ENCODE data around the gene USP21. TPM values are rescaled to one million over a fixed set of nuclear protein-coding genes. Genes with fewer than 3 reads are reported as not detected.

Gene USP21
- total and polyA plus RNA-seq, 4 experiments from 2014 or later, result 15.5 to 63.6 (median 46.3) TPM

DNA sequence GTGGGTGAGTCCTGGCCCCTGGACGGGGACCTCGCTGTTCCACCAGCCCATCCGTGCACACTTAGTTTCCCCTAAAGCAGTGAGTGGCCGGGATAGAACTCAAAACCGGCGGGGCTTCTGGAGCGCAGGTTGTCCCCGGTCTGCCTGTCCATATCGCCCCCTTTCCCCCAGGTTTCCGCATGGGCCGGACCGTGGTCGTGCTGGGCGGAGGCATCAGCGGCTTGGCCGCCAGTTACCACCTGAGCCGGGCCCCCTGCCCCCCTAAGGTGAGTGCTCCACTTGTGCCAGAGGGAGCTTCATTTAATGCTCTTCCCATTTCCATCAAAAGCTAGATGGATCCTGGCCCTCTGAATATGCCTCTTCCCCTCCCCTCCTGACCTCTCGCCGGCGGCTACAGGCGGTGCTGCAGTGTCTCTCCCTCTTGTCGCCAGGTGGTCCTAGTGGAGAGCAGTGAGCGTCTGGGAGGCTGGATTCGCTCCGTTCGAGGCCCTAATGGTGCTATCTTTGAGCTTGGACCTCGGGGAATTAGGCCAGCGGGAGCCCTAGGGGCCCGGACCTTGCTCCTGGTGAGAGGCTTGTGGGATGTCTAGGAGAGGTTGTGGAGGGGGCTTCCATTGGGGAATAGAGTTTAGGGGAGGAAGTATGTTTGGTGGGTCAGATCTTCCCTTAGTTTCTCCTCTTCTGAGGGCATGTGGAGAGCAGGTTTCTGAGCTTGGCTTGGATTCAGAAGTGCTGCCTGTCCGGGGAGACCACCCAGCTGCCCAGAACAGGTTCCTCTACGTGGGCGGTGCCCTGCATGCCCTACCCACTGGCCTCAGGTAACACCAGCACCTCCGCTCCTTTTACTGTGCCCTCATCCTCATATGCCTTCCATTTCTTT lies 7.6 kb downstream of the USP21 start:
- H3K4me3 Mint-ChIP-seq, result peak overlapping the region; percentile 89 to 96 (median 94)
- peak overlapping the region; percentile 96 to 100 (median 100) for H3K27ac Mint-ChIP-seq
- no peaks in the 10 kb centered on the region for H3K9me3 ChIP-seq (ENCODE audit: control insufficient read depth in 1 of 2, low read length in 2 of 2)
- H3K4me1 ChIP-seq (ENCODE audit: insufficient read depth, low read length), result peaks cover 29% of the 10 kb centered on the region
- intact Hi-C loops (cut with micrococcal nuclease), result loop anchor here (1.0 to 5.0 kb wide), 6 partner anchors 10 to 120 kb away; partner anchors contain the start of genes B4GALT3, DEDD, NDUFS2 and USF1
- CTCF ChIA-PET (ENCODE audit: partially characterized antibody), result interaction anchor here (1.0 to 8.2 kb wide), 21 partner anchors 9 to 216 kb away, joined by 3 to 115 read pairs (median 9); partner anchors contain the start of genes B4GALT3, CFAP126, DEDD and NDUFS2
- DNase-seq, result no peak
- peaks cover 0 to 2% (median 0%) of the 10 kb centered on the region in 8 donors for H3K9me3 Mint-ChIP-seq
- no peaks in the 10 kb centered on the region for H3K27me3 ChIP-seq (ENCODE audit: insufficient read depth, low read length)
- POLR2A ChIA-PET (ENCODE audit: partially characterized antibody), result interaction anchor here (0.8 to 7.3 kb wide), 28 partner anchors 9 to 223 kb away, joined by 3 to 132 read pairs (median 6); partner anchors contain the start of genes B4GALT3, DEDD, KLHDC9 and NDUFS2
- H3K4me3 ChIP-seq (ENCODE audit: low read length in 2 of 2), result peak overlapping the region; percentile 50 to 77
- H3K4me1 Mint-ChIP-seq, result peaks cover 17 to 72% (median 39%) of the 10 kb centered on the region in 4 donors
- H3K36me3 ChIP-seq (ENCODE audit: insufficient read depth, low read length), result peaks cover 42% of the 10 kb centered on the region
- H3K36me3 Mint-ChIP-seq, result peaks cover 25 to 48% of the 10 kb centered on the region in 2 donors
- peak overlapping the region; percentile 83 for H3K27ac ChIP-seq (ENCODE audit: low read depth, low read length)
- H3K27me3 Mint-ChIP-seq, result no peaks in the 10 kb centered on the region

DNA sequence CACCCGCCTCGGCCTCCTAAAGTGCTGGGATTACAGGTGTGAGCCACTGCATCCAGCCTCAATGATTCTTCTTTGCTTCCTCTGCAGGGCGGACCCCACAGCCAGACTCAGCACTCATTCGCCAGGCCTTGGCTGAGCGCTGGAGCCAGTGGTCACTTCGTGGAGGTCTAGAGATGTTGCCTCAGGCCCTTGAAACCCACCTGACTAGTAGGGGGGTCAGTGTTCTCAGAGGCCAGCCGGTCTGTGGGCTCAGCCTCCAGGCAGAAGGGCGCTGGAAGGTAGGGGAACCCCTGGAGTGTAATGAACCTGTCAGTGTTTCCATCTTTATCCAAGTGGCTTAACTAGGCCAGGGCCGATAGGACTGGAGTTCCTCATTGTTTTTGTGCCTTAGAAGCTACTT lies 9.6 kb downstream of the USP21 start:
- H3K36me3 ChIP-seq (ENCODE audit: insufficient read depth, low read length), result peaks cover 46% of the 10 kb centered on the region
- H3K9me3 ChIP-seq (ENCODE audit: control insufficient read depth in 1 of 2, low read length in 2 of 2), result no peaks in the 10 kb centered on the region
- H3K4me3 ChIP-seq (ENCODE audit: low read length in 2 of 2), result no peak overlapping the region
- intact Hi-C loops (cut with micrococcal nuclease), result loop anchor here (5.0 kb wide), 1 partner anchor 122 kb away; the partner anchor contains the start of gene USF1
- ChIA-PET POLR2A (ENCODE audit: partially characterized antibody) (interaction anchor here (0.7 to 7.3 kb wide), 6 partner anchors 12 to 144 kb away, joined by 3 to 132 read pairs (median 4); partner anchors contain the start of gene NDUFS2), CTCF (ENCODE audit: partially characterized antibody) (interaction anchor here (0.6 to 8.2 kb wide), 8 partner anchors 7 to 179 kb away, joined by 4 to 115 read pairs (median 46); partner anchors contain the start of genes B4GALT3, NDUFS2 and TOMM40L)
- H3K27me3 ChIP-seq (ENCODE audit: insufficient read depth, low read length), result no peaks in the 10 kb centered on the region
- DNase-seq, result no peak
- H3K9me3 Mint-ChIP-seq, result no peaks in the 10 kb centered on the region
- H3K4me1 ChIP-seq (ENCODE audit: insufficient read depth, low read length), result peaks cover 26% of the 10 kb centered on the region
- H3K27ac ChIP-seq (ENCODE audit: low read depth, low read length), result no peak overlapping the region
- no peaks in the 10 kb centered on the region for H3K27me3 Mint-ChIP-seq
- H3K36me3 Mint-ChIP-seq, result peaks cover 32 to 54% of the 10 kb centered on the region in 2 donors
- peaks cover 14 to 74% (median 40%) of the 10 kb centered on the region in 4 donors for H3K4me1 Mint-ChIP-seq
- peak overlapping the region in 3 of 7 donors; percentile 6 to 70 (median 52) for H3K27ac Mint-ChIP-seq
- peak overlapping the region in 1 of 8 donors; percentile 44 for H3K4me3 Mint-ChIP-seq

DNA sequence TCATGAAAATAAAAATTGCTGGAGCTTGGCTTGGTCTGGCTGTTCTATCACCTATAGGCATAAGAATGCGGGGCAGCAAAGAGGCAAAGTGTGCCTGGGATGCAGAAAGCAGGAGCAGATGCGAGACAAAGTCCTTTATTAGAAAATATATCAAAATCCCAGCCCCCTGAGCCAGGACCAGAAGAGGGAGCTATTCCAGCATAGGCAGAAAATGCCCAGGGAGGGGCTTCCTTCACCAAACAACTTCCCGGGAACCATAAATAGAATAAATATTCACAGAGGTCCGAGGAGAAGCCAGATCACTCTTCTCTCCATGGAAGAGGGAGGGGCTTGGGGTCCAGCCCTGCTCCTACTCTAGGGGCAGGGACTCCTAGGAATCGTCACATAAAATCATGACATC lies 11.9 kb downstream of the USP21 start:
- Histone ChIP-seq H3K4me3 (ENCODE audit: low read length in 2 of 2) (no peak overlapping the region), H3K36me3 (ENCODE audit: insufficient read depth, low read length) (peaks cover 59% of the 10 kb centered on the region), H3K4me1 (ENCODE audit: insufficient read depth, low read length) (peaks cover 30% of the 10 kb centered on the region), H3K27ac (ENCODE audit: low read depth, low read length) (no peak overlapping the region), H3K27me3 (ENCODE audit: insufficient read depth, low read length) (no peaks in the 10 kb centered on the region), H3K9me3 (ENCODE audit: control insufficient read depth in 1 of 2, low read length in 2 of 2) (no peaks in the 10 kb centered on the region)
- no peak for DNase-seq
- H3K4me1 Mint-ChIP-seq, result peaks cover 27 to 77% (median 46%) of the 10 kb centered on the region in 4 donors
- H3K36me3 Mint-ChIP-seq, result peaks cover 48 to 67% of the 10 kb centered on the region in 2 donors
- H3K27ac Mint-ChIP-seq, result peak overlapping the region in 3 of 7 donors; percentile 17 to 63 (median 59)
- ChIA-PET POLR2A (ENCODE audit: partially characterized antibody) (interaction anchor here (0.7 to 7.3 kb wide), 7 partner anchors 9 to 101 kb away, joined by 3 to 132 read pairs (median 4); partner anchors contain the start of genes ARHGAP30, DEDD, NDUFS2 and USP21), CTCF (ENCODE audit: partially characterized antibody) (interaction anchor here (1.0 to 8.2 kb wide), 3 partner anchors 10 to 54 kb away, joined by 3 to 98 read pairs (median 10); partner anchors contain the start of gene TOMM40L)
- no peak overlapping the region for H3K4me3 Mint-ChIP-seq
- intact Hi-C loops (cut with micrococcal nuclease), result no loop called here
- H3K9me3 Mint-ChIP-seq, result no peaks in the 10 kb centered on the region
- no peaks in the 10 kb centered on the region for H3K27me3 Mint-ChIP-seq

DNA sequence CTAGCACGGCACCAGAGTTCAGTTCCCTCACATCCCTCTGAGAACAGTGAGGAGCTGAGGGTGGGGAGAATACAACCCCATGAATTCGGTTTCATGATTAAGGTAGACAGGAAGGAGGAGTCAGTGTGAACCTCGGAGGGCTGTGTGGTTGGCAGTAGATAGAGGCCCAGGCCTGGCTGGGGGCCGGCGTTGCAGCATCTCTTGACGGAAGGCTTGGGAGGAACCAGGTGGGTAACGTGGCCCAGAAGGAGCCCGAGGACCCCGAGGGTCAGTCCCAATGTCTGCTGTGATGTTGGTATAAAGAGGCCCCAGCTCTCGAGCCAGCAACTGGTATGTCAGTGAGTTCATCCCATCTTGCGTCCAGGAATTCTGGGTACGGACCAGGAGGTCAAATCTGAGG lies 12.4 kb downstream of the USP21 start:
- no peak for DNase-seq
- Histone ChIP-seq H3K4me3 (ENCODE audit: low read length in 2 of 2) (no peak overlapping the region), H3K27me3 (ENCODE audit: insufficient read depth, low read length) (no peaks in the 10 kb centered on the region), H3K36me3 (ENCODE audit: insufficient read depth, low read length) (peaks cover 59% of the 10 kb centered on the region), H3K9me3 (ENCODE audit: control insufficient read depth in 1 of 2, low read length in 2 of 2) (no peaks in the 10 kb centered on the region), H3K4me1 (ENCODE audit: insufficient read depth, low read length) (peaks cover 33% of the 10 kb centered on the region), H3K27ac (ENCODE audit: low read depth, low read length) (no peak overlapping the region)
- Mint-ChIP-seq H3K9me3 (no peaks in the 10 kb centered on the region), H3K36me3 (peaks cover 48 to 70% of the 10 kb centered on the region in 2 donors), H3K4me1 (peaks cover 30 to 77% (median 49%) of the 10 kb centered on the region in 4 donors), H3K27ac (peak overlapping the region in 1 of 7 donors; percentile 63), H3K4me3 (no peak overlapping the region), H3K27me3 (no peaks in the 10 kb centered on the region)
- ChIA-PET CTCF (ENCODE audit: partially characterized antibody) (interaction anchor here (1.0 to 8.2 kb wide), 3 partner anchors 9 to 44 kb away, joined by 3 to 98 read pairs (median 3); no protein-coding TSS in a partner anchor), POLR2A (ENCODE audit: partially characterized antibody) (interaction anchor here (1.0 to 7.3 kb wide), 5 partner anchors 9 to 102 kb away, joined by 3 to 132 read pairs (median 4); partner anchors contain the start of genes ARHGAP30 and USP21)
- intact Hi-C loops (cut with micrococcal nuclease), result no loop called here

DNA sequence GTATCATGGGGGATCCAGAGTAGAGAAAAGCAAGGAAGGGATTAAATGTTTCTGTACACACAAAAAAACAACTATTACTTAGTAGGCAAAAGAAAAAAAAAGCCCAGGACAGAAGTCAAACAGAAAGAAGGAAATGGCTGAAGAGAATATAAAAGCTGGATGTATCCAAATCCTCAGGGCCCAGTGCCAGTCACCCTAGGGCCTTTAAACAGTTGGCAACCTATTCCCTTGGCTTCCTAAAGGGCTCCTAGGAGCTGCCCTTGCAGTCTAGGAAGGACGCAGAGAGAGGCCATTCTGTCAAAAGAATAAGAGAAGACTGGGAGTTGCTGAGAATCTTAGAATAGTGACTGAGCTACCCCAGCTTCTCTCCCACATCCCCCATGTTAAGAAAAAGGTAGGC lies 13.0 kb downstream of the USP21 start:
- Histone ChIP-seq H3K4me3 (ENCODE audit: low read length in 2 of 2) (no peak overlapping the region), H3K27me3 (ENCODE audit: insufficient read depth, low read length) (no peaks in the 10 kb centered on the region), H3K4me1 (ENCODE audit: insufficient read depth, low read length) (peaks cover 29% of the 10 kb centered on the region), H3K27ac (ENCODE audit: low read depth, low read length) (no peak overlapping the region), H3K9me3 (ENCODE audit: control insufficient read depth in 1 of 2, low read length in 2 of 2) (no peaks in the 10 kb centered on the region), H3K36me3 (ENCODE audit: insufficient read depth, low read length) (peaks cover 59% of the 10 kb centered on the region)
- peaks cover 48 to 76% of the 10 kb centered on the region in 2 donors for H3K36me3 Mint-ChIP-seq
- no peaks in the 10 kb centered on the region for H3K27me3 Mint-ChIP-seq
- CTCF ChIA-PET (ENCODE audit: partially characterized antibody), result interaction anchor here (1.3 kb wide), 1 partner anchor 10 kb away, joined by 3 read pairs; no protein-coding TSS in a partner anchor
- H3K4me3 Mint-ChIP-seq, result peak overlapping the region in 1 of 8 donors; percentile 29
- H3K27ac Mint-ChIP-seq, result peak overlapping the region in 4 of 7 donors; percentile 36 to 86 (median 72)
- POLR2A ChIA-PET (ENCODE audit: partially characterized antibody), result interaction anchor here (0.7 to 1.4 kb wide), 3 partner anchors 10 to 119 kb away, joined by 4 to 5 read pairs (median 4); no protein-coding TSS in a partner anchor
- H3K9me3 Mint-ChIP-seq, result no peaks in the 10 kb centered on the region
- no peak for DNase-seq
- intact Hi-C loops (cut with micrococcal nuclease), result no loop called here
- H3K4me1 Mint-ChIP-seq, result peaks cover 27 to 74% (median 48%) of the 10 kb centered on the region in 4 donors

DNA sequence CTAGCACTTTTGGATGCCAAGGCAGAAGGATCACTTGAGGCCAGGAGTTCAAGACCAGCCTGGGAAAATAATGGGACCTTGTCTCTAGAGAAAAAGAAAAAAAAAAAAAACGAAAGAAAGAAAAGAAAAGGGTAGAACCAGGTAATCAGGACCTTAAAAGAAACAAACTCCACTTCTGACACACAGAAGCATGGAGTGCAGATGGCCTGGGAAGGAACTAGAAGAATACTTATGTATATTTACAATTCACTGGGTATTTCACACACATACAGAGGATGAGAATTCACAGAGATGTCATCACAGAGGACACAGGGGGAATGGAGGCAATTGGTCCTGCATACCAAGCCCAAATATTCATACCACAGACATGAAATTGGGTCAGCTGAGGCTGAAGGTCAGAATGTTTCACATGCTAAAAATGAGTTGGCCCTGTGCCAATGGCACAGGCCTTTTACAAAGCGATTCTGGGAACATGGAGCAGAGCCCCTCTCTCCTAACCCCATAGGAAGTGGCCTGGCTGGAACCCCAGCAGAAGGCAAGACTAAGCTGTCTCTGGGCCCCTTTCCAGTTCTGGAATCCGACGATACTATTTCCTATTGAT lies 13.6 kb downstream of the USP21 start:
- Histone ChIP-seq H3K4me1 (ENCODE audit: insufficient read depth, low read length) (peaks cover 28% of the 10 kb centered on the region), H3K36me3 (ENCODE audit: insufficient read depth, low read length) (peaks cover 59% of the 10 kb centered on the region), H3K27me3 (ENCODE audit: insufficient read depth, low read length) (no peaks in the 10 kb centered on the region), H3K9me3 (ENCODE audit: control insufficient read depth in 1 of 2, low read length in 2 of 2) (no peaks in the 10 kb centered on the region), H3K4me3 (ENCODE audit: low read length in 2 of 2) (no peak overlapping the region), H3K27ac (ENCODE audit: low read depth, low read length) (no peak overlapping the region)
- Mint-ChIP-seq H3K27ac (peak overlapping the region in 5 of 7 donors; percentile 37 to 86 (median 54)), H3K4me1 (peaks cover 30 to 74% (median 50%) of the 10 kb centered on the region in 4 donors), H3K4me3 (peak overlapping the region in 2 of 8 donors; percentile 29 to 46), H3K36me3 (peaks cover 48 to 76% of the 10 kb centered on the region in 2 donors), H3K27me3 (no peaks in the 10 kb centered on the region), H3K9me3 (no peaks in the 10 kb centered on the region)
- no peak for DNase-seq
- ChIA-PET POLR2A (ENCODE audit: partially characterized antibody) (interaction anchor here (0.7 to 1.4 kb wide), 3 partner anchors 10 to 118 kb away, joined by 4 to 5 read pairs (median 4); no protein-coding TSS in a partner anchor), CTCF (ENCODE audit: partially characterized antibody) (interaction anchor here (1.3 kb wide), 1 partner anchor 9 kb away, joined by 3 read pairs; no protein-coding TSS in a partner anchor)
- intact Hi-C loops (cut with micrococcal nuclease), result no loop called here
